ENCODE data around the gene ZNF746. TPM values are rescaled to one million over a fixed set of nuclear protein-coding genes. Genes with fewer than 3 reads are reported as not detected.
A peak's percentile ranks its signal among the peaks of the same experiment; 100 is the strongest.

Gene ZNF746
- polyA plus RNA-seq, 3 donors = 7.5 to 25.6 (median 8.1) TPM

- no CpG with 5 or more reads among the region's 6 CpGs for WGBS (ENCODE audit: insufficient coverage)
- no peaks in the 10 kb centered on the region for H3K4me1 Mint-ChIP-seq
- H3K27me3 Mint-ChIP-seq (ENCODE audit: low read depth in 3 of 3) = peaks cover 0 to 1% (median 0%) of the 10 kb centered on the region in 3 donors
- H3K27ac Mint-ChIP-seq = peak overlapping the region in 2 of 7 donors; percentile 26 to 31
- Histone ChIP-seq H3K9me3 (replicated peaks in 1 of 2; ENCODE audit: control insufficient read depth in 1 of 2, insufficient read depth in 1 of 2, low read length in 2 of 2) (no peaks in the 10 kb centered on the region), H3K4me3 (replicated peaks in 1 of 3; ENCODE audit: low read depth in 2 of 3, low read length in 3 of 3) (no peak overlapping the region), H3K4me2 (replicated peaks; ENCODE audit: extremely low read depth, low read length, poor library complexity, severe bottlenecking) (no peak overlapping the region), H3K4me1 (ENCODE audit: control insufficient read depth in 1 of 2, insufficient read depth in 2 of 2, low read length in 2 of 2) (no peaks in the 10 kb centered on the region), H3K27me3 (ENCODE audit: control insufficient read depth in 2 of 2, insufficient read depth in 2 of 2, low read length in 2 of 2) (no peaks in the 10 kb centered on the region), H3K79me2 (ENCODE audit: insufficient read depth, low read length) (no peaks in the 10 kb centered on the region), H3K27ac (ENCODE audit: low read depth in 1 of 2, low read length in 2 of 2) (no peak overlapping the region), H2AFZ (ENCODE audit: insufficient read depth, low read depth, low read length, poor library complexity, severe bottlenecking) (no peak overlapping the region), H4K20me1 (ENCODE audit: insufficient read depth, low read length) (no peaks in the 10 kb centered on the region), H3K9ac (ENCODE audit: insufficient read depth, low read length, poor library complexity, severe bottlenecking) (no peak overlapping the region), H3K36me3 (replicated peaks in 1 of 2; ENCODE audit: control insufficient read depth in 1 of 2, insufficient read depth in 2 of 2, low read length in 2 of 2) (peaks cover 24 to 40% of the 10 kb centered on the region in 2 donors)
- H3K4me3 Mint-ChIP-seq = no peak overlapping the region
- no peak for DNase-seq
- H3K36me3 Mint-ChIP-seq = peaks cover 40 to 52% of the 10 kb centered on the region in 2 donors
- no peak for TF ChIP-seq CTCF (IDR thresholded peaks at IDR 0.05)
- H3K9me3 Mint-ChIP-seq = no peaks in the 10 kb centered on the region
- intact Hi-C loops (cut with micrococcal nuclease) = no loop called here
These were observed 53.3 kb downstream of the ZNF746 start for GRCh38 chr7:149444287-149444686.

GRCh38 chr7:149443523-149443922 is 54.1 kb downstream of the ZNF746 start:
- Histone ChIP-seq H3K36me3 (replicated peaks in 1 of 2; ENCODE audit: control insufficient read depth in 1 of 2, insufficient read depth in 2 of 2, low read length in 2 of 2) (peaks cover 19 to 32% of the 10 kb centered on the region in 2 donors), H3K27me3 (ENCODE audit: control insufficient read depth in 2 of 2, insufficient read depth in 2 of 2, low read length in 2 of 2) (no peaks in the 10 kb centered on the region), H4K20me1 (ENCODE audit: insufficient read depth, low read length) (no peaks in the 10 kb centered on the region), H3K4me1 (ENCODE audit: control insufficient read depth in 1 of 2, insufficient read depth in 2 of 2, low read length in 2 of 2) (no peaks in the 10 kb centered on the region), H3K4me2 (replicated peaks; ENCODE audit: extremely low read depth, low read length, poor library complexity, severe bottlenecking) (no peak overlapping the region), H3K79me2 (ENCODE audit: insufficient read depth, low read length) (no peaks in the 10 kb centered on the region), H3K9ac (ENCODE audit: insufficient read depth, low read length, poor library complexity, severe bottlenecking) (no peak overlapping the region), H2AFZ (ENCODE audit: insufficient read depth, low read depth, low read length, poor library complexity, severe bottlenecking) (no peak overlapping the region), H3K9me3 (replicated peaks in 1 of 2; ENCODE audit: control insufficient read depth in 1 of 2, insufficient read depth in 1 of 2, low read length in 2 of 2) (no peaks in the 10 kb centered on the region), H3K27ac (ENCODE audit: low read depth in 1 of 2, low read length in 2 of 2) (no peak overlapping the region), H3K4me3 (replicated peaks in 1 of 3; ENCODE audit: low read depth in 2 of 3, low read length in 3 of 3) (no peak overlapping the region)
- no peaks in the 10 kb centered on the region for H3K9me3 Mint-ChIP-seq
- no peaks in the 10 kb centered on the region for H3K4me1 Mint-ChIP-seq
- intact Hi-C loops (cut with micrococcal nuclease) = no loop called here
- H3K4me3 Mint-ChIP-seq = no peak overlapping the region
- no peak for TF ChIP-seq CTCF (IDR thresholded peaks at IDR 0.05)
- 90% methylated on average over 2 of the region's 7 CpGs for WGBS (ENCODE audit: insufficient coverage)
- H3K27me3 Mint-ChIP-seq (ENCODE audit: low read depth in 3 of 3) = peaks cover 0 to 1% (median 0%) of the 10 kb centered on the region in 3 donors
- no peak for DNase-seq
- peaks cover 32 to 50% of the 10 kb centered on the region in 2 donors for H3K36me3 Mint-ChIP-seq
- no peak overlapping the region for H3K27ac Mint-ChIP-seq

All from CD14-positive monocyte (primary cell).